NOMO-1 treated with dmso at 0.1 percent for 144 hours (cell line): ENCODE data around the gene USP40.
A peak's percentile ranks its signal among the peaks of the same experiment; 100 is the strongest.

ENCODE experiments used
- DNase-seq: peaks from one replicate; lab custom pipeline; 2025; ENCODE audit not compliant: unreplicated experiment; lab: John Stamatoyannopoulos, UW

USP40 gene

DNA sequence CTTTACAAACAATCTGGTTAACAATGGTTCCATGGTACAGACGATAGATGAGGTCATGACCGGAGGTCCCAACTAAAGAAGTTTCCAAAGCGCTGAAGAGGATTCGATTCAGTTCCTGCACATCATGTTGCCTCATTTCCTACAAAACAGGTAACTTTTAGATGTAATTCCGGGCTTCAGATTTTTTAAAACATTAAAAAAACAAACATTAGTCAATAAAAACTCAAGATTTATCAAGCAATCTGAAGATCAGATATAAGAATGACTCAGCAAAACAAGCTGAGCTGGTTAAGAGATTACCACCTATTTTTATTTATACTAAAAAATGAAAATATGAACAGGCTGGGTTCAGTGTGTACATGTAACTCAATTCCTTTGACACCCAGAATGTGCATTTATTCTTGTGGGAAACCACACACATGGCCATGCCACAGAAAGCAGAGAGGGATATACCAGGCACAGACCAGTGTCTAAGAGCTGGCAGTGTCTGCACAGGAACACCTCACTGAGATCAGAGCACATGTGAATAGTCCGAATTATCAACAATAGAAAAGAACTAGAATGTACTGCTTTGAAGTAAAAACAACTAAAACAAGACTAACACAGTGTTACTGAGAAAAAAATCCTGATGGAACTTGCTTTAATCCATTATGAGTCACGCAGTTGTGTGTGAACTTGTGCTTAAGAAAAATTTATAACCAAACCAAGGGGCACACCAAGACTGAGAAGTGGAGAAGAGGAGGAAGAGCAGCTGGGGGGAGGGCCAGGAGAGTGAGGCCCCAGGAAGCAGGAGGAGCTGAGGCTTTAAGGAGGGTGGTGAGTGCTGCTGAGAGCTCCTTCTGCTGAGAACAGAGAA is 9.5 kb downstream of the USP40 start:
- peak; percentile 77 for DNase-seq

DNA sequence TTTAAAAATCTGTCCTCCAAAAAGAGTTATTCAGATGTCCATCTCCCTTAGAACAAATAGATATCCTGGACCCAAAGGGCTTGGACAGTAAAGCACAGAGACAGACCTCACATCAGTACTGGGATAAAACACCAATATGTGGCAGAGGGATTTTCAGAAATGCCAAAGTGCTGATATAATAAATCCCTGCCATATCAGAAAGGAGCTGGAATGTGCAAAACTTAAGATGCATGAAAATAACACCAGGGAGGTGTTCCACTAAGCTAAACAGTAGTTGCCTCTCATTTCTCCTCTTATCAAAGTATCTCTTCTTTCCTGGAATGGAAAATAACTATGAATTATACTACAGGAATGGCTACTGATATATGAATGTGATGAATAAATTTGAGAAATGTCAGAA is 13.2 kb downstream of the USP40 start:
- DNase-seq, result no peak

DNA sequence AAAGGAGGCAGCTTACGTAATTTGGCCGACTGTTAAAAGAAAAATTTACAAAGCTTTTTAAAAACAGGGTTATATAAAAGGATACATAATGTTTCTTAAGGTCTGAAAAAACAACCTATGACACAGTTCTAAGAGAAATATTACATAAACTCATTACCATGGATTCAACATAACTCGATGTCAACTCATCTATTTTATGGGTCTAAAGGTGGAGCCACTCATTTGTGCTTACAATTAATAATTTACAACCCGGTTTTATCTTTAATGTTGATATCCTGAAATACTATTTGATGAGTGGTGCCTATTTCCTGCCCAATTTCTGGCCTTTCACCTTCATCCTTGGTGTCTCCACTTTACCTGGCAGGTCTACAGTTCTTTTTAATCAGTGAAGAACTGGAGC is 15.1 kb downstream of the USP40 start:
- no peak for DNase-seq

DNA sequence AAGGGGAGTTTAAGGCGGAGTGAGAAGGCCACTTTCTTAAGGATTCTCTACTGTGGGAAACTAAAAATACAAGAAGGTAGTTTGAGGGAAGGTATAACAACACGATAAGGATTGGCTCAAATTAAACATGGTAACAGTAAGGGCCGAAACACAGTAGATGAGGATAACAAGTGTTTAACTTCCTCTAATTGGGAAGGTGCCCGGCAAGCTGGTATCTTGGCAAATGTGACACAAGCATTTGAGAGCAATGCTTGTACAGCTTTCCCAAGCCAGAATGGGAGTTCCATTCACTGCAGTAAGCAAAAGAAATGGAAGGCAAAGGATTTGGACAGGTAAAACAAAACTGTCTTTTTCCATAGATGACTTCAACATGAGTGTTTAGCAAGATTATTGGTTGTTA is 19.8 kb downstream of the USP40 start:
- DNase-seq, result no peak

DNA sequence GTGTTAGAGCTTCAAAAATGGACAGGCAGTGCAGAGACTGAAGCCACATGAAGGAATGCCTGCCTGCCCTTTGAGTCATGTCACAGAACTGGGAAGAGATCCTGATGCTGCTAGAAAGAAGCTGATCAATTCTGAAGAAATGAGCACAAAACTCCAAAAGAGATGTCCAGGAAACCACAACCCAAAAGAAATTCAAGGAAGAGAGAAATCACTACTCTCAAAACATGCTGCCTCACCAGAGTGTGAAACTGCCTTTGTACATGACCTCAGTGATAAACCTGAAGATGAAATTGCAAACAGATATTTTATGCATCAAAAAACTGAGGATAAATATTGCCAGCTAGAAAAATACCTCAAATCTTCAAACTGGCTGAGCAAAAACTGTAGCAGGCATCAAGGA is 20.5 kb downstream of the USP40 start:
- DNase-seq, result no peak

DNA sequence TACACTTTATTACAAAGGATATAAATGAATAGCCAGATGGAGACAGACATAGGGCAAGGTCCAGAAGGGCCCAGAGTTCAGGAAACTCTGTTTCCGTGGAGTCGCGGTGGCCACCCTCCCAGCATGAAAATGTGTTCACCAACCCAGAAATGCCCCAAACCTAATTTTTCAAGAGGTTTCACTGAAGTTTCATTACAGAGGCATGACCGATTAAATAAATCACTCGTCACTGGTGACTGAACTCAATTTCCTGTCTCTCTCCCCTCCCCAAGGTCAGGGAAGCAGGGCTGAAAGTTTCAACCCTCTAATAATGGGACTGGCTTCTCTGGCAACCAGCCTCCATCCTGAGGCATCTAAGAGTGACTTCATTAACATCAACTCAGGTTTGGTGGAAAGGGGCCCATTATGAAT is 22.4 kb downstream of the USP40 start:
- no peak for DNase-seq

DNA sequence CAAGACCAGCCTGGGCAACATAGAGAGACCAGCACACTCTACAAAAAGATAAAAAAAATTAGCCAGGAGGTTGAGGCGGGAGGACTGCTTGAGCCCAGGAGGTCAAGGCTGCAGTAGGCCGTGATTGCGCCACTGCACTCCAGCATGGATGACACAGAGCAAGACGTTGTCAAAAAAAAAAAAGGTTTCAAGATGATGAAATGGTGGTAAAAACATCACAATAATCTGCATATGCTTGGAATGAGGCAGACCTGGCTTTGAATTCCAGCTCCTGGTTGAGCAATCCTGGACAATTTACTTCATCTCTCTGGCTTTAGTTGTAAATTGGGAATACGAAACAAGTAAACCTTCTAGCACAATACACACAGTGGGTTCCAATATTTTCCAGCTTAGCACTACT is 24.1 kb downstream of the USP40 start:
- no peak for DNase-seq

DNA sequence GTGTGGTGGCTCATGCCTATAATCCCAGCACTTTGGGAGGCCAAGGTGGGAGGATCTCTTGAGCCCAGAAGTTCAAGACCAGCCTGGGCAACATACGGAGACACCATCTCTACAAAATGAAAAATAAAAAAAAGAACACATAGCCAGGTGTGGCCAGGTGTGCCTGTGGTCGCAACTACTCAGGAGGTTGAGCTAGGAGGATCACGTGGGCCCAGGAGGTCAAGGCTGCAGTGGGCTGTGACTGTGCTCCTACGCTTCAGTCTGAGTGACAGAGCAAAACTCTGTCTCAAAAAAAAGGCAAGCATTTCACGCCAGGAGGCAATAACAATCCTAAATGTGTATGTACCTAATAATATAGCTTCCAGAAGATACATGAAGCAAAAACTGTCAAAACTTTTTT is 27.8 kb downstream of the USP40 start:
- DNase-seq, result no peak

DNA sequence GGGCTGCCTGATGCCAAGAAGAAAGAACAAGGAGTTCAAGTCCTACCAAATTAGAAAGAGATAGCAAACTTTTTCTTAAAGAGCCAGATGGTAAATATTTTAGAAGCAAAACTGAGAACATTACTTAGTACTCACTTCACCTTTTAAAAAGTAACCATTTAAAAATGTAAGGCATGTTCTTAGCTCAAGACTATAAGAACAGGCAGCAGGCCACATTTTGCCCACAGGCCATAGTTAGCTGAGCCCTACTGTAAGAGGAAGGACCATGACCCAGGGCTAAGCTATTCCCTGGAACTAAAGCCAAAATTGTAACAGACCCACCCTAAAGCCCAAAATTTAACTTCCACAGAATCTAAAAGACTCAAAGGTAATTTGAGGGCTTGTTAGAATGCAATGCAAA is 31.3 kb downstream of the USP40 start:
- no peak for DNase-seq

DNA sequence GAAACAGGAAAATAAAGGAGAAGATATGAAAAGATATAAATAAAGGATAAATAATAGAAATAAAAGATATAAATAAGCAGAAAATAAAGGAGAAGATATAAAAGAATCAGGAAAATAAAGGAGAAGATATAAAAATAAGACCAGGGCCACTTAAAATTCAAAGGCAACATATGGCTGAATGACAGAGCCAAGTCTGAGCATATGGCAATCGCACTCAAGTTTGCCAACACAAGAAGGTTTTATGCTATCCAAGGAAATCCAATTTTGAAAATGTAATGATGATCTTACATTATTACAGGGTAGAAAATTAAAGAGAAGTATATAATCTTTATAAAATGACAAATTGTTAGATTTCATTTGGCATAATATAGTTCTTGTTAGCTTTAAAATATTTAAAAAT is 33.6 kb downstream of the USP40 start:
- no peak for DNase-seq

DNA sequence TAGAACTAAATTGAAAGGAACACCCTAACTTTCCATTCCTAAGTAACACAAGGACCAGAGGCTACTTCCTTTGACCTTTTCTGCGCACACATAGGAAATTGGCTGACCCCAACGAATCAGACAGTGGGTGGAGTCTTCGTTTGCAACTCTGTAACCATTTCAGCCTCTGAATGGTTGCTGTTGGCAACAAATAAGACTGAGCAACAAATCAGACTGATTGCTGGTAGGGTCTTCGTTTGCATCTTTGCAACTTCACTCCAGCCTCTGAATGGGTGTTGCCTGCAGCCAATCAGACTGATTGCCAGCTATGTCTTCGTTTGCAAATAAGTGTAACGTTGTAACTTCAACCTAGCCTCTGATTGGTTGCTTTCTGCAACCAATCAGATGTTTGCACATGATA is 34.6 kb downstream of the USP40 start:
- no peak for DNase-seq

DNA sequence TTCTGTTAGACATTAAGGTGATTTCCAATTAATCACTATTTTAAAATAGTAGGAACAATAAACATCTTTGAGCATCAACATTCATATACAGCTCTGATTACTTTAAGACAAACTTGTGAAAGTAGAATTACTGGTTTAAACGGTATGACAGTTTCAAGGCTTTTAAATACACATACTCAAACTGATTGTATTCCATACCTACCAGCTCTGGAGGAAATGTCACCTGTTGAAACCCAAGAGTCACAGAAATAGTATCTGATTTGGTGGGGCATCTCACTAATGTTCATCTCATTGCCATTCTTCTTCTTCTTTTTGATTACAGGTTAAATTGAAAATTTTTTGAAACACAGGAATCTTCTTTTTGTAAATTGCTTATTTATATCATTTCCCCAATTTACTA is 36.2 kb downstream of the USP40 start:
- DNase-seq, result no peak

DNA sequence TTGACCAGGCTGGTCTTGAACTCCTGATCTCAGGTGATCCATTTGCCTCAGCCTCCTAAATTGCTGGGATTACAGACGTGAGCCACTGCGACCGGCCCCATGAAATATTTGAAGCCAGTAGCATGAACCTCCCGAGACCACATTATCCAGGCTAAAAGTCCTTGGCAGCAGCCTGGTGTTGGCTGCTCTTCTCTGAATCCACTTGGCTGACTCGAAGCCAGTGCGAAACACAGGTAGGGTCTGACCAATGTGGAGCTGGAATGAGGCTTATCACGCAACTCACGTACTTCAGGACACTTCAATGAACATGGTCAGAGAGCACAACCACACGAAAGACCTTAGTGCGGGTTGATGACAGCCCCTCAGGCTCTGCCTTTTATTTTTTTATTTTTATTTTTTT is 38.4 kb downstream of the USP40 start:
- DNase-seq, result no peak

DNA sequence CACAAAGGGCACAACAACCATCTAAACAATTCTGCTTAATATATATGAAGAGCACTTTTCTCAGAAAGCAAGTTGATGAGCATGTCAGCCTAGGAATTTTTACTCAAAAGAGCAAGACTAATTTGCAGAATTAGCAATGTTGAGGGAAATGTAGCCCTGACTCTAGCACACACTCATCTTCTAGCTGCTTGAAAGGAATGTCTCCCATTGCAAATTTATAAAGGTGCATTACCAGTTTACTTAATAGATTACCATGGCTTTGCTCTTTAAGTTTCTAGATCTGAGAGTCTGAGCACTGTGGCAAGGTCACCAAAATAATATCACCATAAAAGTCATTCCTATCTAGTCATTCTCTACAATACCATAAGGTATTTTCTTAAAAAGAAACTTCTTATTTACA is 40.8 kb downstream of the USP40 start:
- DNase-seq, result no peak

DNA sequence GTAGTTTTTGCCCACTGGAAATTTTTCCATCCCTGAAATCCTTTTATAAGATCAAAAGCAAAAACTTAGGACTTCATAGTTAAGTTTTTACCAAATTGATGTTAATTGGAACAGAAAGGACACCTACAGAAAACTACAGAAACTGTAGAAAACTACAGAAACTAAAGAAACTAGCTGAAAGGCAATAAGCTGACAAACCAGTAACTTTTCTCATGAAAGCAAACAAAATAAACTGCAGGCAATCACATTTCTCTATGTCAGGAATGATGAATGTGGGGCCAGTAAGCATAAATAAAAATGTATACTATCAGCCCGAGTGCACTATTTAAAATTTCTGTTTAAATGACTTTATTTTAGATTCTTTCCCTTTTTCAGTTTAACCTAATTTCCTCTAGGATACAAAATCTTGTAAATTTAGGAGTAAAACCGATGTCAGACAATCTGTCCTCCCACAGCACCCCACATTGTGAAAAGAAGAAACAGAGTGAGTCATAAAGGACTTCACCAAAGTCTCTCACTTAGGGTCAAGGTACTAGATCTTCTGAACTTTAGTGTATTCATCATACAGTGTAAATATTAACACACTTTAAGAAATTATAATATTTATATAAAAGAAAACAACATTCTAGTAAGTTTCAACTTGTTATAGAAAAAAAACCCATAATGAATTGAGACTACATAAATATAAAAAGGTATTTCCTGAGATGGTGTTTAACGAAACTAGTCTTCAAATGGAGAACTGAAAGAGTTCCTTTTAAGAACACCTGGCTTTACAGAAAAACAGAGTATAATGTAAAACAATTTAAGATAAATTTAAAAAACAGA is 46.6 kb downstream of the USP40 start:
- no peak for DNase-seq

DNA sequence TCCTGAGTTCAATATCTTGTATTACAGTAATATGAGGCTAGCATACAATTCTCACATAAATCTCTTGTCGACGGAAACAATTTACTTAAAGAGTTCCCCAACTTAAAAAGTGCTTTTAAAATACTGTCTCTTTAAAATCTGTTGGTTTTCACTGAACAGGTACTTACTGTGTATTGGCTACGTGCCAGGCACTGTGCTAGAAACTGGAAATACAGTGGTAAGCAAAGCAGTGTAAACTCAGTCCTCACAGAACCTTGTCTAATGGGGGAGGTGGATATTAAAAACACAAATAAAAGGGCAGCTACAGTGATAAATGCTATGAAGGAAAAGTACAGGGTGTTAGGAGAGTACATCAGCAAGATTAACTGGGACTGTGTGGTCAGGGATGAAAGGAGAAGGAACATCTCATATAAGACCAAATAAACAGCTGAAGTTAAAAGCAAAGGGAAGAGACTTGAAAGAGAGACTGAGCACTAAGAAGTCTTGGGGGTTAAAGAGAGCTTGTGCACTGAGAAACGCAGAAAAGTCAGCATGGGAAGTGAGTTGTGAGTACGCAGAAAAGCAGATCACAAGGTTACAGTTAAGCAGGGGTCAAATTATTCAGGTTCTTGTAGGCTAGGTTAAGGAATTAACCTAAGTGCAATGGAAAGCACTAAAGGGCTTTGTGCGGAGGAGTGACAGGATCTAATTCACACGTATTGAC is 52.5 kb downstream of the USP40 start:
- DNase-seq, result no peak

DNA sequence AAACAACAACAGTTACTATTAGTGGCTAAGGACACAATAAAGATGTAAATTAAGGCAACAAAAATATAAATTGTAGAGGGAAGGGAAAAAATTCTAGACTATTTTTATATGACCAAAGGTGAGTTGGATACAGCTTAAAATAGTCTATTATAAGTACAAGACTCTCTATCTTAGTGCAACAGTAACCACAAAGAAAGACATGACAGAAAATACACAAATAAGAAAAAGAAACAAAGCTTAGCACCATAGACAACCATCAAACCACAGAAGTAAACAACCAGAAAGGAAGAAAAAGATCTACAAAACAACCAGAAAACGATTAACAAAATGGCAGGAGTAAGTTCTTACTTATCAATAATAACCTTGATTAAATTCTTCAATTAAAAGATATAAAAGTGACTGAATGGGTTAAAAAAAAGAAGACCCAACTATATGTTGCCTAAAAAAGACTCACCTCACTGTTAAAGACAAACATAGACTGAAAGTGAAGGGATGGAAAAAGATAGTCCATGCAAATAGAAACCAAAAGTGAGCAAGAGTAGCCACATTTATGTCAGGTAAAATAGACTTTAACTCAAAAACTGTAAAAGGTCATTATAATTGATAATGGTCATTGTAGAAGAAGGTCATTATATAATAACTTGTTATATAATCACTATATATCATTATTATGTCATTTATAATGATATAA is 62.5 kb downstream of the USP40 start:
- DNase-seq, result no peak

DNA sequence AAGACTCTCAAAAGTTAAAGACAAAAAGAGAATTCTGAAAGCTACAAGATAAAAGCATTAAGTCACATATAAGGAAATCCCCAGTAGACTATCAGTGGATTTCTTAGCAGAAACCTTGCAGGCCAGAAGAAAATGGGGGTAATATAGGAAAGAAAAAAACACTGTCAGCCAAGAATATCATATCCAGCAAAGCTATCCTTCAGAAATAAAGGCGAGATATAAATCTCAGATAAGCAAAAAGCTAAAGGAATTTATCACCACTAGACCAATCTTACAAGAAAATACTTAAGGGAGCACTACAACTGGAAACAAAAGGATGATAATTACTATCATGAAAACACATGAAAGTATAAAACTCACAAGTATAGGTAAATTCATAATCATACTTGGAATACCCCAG is 63.1 kb downstream of the USP40 start:
- no peak for DNase-seq

DNA sequence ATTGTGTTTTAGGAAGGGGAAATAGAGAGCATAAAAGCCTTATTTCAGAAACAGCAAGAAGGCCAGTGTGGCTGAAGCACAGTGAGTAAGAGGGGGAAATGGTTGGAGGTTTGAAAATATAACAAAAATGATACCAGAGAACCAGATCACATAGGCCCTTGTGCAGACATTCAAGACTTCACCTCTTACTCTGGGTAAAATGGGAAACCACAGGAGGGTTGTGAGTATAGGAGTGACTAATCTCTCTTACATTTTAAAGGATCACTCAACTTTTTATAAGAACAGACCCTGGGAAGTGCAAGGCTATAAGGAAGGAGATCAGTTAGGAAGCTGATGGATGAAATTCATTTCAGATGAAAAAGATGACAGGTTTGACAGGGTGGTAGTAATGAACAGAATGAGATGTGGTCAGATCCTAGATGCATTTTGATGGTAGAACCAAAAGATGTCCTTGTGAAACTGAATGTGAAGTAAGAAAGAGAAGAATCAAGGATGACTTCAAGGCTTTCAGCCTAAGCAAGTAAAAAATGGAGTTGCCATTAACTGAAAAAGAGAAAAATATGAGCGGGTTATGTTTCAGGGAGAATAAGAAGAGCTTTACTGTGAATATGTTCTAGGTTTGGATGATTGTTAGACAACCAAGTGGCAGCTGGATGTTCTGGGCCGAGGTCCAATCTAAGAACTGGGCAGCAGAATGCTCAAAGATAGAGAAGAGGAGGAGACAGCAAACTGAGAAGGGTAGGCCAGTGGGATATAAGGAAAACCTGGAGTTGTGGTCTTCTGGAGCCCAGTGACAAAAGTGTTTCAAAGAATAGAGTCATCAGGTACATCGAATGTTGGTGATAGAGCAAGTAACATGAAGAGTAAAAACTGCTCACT is 65.1 kb downstream of the USP40 start:
- DNase-seq, result no peak

DNA sequence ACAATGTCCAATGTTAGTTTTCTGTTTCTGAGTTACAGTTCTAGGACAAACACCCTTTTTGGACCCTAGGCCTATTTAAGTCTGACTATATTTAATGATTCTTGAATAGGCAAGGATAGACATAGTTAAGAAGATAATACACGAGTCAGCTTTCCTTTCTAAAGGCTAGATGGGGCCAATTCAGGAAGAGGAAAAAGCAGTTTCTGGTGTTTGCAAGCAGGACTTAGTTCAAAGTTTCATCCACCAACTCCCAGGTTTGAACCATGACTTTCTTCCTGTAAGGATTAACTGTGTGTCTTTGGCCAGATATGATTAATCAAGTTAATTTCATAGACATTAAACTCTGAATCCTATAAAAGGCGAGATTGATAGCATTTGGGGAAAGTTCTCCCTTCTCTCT is 66.7 kb downstream of the USP40 start:
- DNase-seq, result no peak
